HPDE6-E6E7 (cell line): ENCODE measurements around the gene ACP1.

Source experiments
- DNase-seq: peaks from one replicate; pipeline ENCODE4 v3.0.0; 2011; ENCODE audit warnings: missing footprints; ENCODE audit errors: extremely low spot score

Gene ACP1

DNA sequence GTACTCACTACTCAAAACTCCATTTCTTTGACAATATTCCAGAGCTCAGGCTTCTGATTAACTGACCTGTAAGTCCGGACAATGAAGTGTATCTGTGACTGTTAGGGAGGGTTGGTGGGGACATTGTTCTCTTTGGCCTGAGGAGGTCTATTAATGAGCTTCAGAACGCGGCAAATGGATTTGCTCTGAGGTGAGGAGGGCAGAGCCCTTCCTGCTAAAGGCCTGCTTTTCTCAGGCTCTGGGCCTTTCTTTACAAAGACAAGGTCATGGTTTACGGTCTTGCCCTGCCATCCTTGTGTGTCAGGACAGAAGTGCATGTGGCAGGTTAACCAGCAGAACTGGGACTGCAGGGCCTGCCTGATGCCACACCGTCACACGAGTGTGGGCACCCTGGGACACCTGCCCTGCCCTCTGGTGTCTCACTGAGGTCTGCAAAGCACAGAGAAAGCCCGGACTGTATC is 15.9 kb downstream of the ACP1 start:
- DNase-seq = no peak

DNA sequence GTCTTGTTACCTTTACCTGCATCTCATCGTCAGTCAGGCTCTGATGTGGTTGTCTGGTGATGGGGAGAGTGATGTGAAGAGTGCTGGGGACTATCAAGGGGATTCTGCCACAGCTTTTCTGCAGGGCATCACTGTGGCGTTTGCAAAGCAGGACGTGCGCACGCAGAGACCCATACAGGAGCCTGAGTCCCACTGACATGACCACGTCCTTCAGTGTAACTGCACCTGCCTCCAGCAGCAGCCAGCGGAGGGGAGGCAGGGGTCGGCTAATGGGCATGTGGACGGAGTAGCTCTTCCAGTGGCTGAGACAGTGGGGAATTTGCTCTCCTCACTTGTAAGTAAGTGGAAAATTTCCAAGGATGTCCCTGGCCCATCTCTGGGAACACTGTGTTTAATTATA is 16.6 kb downstream of the ACP1 start:
- DNase-seq = no peak

DNA sequence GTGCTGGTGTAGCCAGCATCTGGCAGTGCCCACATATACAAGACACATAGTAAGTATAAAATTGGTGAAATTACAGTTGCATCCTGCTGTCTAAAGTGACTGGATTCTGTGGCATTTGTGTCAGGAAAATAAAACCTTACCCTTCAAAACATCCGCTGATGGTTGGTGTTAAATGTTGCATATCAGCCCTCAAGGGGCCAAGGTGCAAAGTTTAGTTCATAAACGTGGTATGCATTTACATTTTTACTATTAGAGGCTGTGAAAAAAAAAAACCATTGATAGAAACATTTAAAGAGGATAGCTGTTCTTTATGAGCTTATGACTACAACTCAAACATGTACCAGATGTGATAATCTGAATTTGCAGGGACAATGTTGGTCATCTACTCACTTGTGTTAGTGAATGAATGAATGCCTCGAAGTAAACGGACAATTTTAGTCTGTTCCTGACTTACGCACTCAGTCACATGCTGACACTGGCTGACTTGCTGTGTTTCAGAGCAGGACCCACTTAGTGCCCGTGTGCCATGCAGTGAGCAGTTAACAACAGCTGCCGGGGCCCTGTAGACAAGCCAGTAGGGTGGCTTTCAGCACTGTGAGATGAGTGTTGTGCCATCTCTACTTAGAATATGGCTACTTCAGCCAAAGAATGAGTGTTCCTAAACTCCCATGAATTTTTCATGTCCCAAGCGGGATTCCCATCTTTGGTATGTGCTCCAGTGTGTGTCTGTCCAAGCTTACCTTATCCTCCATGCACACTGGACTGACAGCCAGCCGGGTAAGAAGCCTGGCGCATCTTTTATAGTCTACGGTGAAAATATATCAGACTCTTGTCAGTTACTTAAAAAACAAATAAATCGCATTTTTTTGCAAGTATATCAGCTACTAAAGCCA is 17.9 kb downstream of the ACP1 start:
- DNase-seq = no peak

DNA sequence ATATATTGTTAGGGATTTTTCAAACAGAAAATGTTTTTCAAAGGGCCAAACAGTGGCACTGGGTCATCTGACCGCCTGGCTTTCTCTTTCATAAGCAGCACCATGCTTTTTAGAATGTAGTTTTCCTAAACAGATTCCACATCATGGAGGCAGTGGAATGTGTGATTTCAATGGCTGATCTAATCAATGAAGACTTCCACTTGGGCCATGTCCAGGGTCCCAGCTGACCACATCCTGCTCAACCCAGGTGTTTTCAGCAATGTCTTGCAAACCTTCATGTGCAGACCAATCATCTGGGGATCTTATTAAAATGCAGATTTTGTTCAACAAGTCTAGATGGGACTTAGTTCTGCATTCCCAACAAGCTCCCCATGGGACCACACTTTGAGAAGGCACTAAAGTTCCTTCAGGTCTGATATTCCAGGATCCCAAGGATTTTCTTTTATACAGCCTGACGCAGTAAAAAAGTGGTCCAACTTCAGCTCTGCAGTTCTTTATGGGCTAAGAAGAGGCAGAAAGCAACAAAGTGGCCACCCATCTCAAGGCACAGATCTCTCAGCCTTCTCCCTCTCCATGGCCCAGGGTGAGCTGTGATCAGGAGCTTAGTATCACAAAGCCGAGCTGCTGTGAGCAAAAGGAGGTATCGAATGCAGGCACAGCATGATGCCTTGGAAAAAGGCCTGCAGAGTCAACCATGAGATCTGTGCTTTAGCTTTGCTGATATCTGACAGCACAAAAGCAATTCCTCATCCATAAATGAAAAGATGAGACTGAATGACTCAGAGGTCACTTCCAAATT is 19.4 kb downstream of the ACP1 start:
- no peak for DNase-seq

DNA sequence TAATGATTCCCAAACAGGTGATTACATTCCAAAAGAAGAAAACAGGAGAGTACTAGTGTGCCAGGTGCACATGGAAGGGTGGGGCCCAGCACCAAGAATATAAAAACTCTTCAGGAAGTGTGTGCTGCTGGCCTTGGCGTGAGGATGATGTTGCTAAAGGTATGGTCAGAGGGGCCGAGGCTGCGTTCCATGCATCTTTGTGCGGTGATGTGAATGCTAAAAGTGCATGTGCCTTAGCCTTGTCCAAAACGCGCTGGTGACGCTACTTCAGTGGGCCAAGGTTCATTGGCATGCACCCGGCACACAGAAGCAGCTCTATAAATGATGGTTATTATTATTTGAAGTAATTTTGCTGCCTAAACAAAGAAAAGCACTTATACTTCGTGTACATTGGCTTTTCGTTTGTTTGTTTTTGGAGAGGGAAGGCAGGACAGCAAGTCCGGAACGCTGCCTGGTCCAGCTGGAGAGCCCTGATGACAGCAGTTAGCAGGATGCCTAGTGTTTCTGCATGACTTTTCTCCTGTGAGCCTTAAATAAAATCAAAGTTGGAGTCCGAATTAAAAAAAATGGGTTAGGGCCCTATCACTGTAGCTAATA is 20.2 kb downstream of the ACP1 start:
- no peak for DNase-seq

DNA sequence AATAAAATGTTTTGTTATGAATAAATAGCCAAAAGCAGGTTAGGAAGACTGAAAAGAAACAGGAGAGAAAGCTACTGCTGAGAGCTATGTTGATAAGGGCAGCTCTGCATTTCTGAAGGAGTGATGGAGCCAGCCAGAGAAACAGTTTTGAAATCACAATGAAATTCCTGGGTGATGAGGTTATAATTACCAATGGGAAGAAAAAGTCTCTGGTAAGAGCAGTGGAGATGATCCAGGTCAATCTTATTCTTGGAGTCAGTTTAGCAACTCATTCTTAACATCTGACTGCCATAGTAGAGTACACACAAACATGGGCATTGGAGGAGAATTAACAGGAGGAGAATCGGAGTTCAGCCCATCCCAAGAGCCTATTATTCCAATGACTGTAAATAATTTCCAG is 20.8 kb downstream of the ACP1 start:
- no peak for DNase-seq

DNA sequence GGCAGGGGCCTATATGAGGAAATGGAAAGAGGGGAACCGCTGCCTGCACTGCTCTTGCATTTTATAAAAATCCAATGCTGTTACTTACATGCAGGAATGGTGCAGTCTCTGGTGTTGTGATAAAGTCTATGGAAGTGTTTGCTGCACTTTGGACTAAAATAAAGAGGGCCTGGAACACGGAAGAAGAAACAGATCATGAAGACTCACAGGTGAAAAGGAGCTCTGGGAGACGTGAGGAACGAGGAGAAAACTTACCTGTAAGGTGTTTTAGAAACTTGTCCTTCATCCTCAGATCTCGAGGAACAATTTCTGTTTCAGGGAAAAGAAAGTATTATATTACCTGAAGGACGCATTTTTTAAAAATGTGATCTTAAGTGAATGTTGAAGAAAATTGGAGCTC is 21.3 kb downstream of the ACP1 start:
- no peak for DNase-seq

DNA sequence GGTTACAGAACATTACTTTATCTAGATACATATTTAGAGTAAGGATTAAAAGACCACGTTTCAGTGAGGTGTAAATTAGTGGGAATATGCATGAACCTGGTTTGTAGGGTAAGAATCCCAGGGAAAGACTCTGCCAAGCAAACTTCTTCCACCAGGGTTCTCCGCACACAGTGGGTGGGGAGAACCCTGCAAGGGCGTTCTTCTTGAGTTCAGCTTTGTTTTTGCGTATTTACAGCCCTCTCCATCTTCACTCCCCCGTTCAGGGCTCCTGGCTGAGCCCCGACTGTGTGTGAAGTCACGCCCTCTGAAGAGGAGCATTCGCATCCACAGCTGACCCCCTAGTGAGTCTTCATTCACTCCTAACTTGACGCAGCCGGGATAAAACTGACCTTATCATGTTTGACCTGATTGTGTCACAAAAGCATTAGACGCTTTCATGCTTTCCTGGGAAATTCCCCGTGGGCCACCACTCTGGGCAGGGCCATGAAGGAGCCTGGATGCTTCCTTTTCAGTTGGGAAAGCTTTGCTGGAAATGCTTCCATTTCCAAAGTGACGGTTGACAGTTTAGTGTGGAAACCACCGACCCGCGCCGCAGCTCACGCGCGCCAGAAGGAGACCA is 22.1 kb downstream of the ACP1 start:
- no peak for DNase-seq

DNA sequence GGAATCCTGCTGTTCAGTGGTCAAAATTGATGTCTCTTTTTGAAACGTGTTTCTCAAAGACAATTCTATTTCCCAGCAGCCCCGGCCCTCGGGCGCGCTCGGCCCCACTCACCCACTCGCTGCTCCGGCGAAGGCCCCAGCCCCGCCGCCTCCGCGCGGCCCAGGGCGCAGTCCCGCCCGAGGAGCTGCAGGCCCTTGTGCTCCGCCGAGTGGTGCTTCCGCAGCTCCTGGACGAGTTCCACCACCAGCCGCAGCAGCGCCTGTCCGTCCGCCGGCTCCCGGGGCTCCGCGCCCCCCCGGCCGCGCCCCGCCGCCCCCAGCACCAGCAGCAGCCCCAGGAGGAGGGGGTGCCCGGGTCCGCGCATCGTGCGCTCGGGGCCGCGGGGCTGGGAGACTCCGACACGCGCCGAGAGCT is 22.7 kb downstream of the ACP1 start:
- no peak for DNase-seq

DNA sequence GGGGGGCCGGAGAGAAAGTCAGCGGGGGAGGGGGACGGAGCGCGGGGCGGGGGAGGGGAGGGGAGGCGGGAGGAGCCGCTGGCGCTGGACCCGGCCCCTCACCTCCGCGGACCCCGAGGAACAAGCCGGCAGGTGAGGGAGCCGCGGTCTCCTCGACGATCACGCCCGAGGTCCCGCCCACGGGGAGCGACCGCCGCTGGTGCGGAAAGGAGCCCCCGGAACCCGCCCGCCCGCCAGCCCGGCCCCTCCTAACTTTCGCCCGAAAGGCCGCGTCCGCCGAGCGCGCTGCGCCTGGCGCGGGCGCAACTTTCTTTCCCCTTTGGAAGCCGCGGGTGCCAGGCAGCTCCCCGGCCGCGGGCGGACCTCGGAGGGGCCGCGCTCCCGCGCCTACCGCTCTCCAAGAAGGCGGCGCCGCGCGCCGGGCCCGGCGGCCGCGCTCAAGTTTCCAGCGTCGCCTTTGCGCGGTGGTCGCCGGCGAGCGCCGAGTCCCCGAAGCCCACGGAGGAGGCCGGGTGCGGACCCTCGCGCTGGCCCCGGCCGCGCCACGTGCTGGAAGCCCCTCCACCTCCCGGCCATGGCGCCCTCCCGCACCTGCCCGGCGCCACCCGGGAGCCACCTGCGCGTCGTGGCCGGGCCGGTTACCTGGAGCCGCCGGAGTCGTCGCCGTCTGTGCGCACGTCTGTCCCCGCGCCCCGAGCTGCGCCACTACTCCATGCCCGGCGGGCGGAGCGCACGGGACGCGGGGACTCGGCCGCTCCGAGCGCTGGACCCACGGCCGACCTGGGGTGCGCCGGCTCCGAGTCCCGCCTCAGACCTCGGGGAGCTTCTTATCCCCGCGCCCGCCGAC is 23.4 kb downstream of the ACP1 start, which contains the start of gene ALKAL2:
Gene ALKAL2, minus strand, starts transcription at position 181 of the 847 bp plus-strand sequence. CDS start 256 bp downstream, outside the sequence.
- no peak for DNase-seq

DNA sequence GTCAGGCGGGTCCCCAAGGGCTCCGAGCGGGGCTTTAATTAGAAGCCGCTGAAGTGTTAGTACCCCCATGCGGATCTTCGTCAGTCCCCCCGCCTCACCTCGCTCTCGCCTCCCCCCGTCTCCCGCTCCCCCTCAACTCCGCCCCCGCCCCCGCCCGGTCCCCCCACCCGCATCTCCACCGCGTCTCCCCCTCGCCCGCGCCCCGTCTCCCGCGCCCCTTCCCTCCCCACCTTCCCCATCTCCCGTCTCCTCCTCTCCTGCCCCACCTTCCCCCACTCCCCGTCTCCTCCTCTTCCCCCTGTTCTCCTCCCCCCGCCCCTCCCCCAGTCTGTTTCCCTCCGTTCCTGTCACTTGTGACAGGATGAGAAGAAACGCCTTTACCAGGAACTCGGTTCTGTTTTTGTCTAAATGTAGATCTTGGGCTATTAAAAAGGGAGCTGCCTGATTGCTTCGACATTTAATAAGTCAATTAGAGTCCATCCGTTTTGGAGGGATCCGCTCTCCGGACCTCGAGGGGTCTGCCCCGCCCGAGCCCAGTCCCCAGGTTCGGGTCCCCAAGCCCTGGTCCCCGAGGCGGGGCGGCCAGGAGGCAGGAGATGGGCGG is 24.1 kb downstream of the ACP1 start:
- no peak for DNase-seq

DNA sequence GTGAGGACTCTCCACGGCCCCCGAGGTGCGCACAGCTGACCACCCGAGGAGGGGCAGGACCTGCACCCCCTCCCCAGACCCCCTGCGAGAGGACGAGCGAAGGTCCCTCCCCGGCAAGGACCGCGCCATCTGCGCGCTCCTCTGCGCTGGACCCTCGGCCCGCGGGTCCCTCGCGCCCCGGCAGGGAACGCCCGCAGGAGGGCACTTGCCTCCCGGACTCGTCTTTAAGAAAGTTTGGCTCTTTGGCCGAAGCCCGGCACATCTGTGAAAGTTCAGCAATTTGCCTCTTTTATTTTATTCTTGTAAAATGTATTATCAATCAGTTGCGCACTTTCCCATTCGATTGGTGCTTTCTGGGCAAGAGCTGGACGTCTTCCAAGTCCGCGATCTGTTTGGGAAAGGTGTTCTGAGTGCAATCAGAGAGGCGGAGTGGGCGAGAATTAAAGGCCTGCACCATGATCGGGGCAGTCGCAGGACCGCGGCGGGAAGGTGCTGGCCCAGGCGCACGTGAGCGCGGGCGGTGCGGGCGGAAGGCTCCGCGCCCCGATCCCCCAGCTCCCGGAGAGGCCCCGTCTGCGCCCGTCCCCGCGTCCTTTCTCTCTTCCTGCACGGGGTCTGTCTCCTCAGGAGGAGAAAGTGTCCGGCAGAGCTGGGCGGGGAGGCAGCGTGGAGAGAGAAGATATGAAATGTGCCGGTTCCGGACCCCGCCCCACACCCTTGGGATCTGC is 24.8 kb downstream of the ACP1 start:
- DNase-seq = no peak

DNA sequence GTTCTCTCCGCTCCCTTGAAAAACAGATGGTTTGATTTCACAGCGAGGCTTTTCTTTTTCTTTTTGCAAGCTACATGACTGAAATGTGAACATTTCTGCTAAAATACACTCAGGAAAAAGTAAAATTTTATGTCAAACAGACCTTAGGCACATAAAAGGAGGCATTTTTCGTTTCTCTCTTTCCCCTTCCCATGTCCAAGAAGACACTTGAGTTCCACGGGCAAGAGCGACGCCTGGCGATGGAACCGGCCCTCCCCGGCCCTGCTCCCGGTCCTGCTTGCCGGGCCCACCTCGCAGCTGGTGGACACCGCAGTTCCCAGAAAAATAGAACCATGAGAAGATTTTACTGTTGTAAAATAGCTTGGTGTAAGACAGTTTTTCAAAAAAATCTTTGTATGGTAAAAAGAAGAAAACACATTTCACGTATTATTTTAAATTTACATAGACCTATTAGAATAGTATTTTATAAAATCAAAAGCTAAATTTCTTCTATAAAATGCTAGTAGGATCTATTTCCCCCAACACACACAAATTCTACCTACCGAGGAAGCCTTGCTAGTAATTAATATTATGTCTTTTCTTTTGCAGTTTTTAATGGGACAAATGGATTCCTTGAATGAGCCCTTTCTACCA is 25.5 kb downstream of the ACP1 start:
- DNase-seq = peak; percentile 50

DNA sequence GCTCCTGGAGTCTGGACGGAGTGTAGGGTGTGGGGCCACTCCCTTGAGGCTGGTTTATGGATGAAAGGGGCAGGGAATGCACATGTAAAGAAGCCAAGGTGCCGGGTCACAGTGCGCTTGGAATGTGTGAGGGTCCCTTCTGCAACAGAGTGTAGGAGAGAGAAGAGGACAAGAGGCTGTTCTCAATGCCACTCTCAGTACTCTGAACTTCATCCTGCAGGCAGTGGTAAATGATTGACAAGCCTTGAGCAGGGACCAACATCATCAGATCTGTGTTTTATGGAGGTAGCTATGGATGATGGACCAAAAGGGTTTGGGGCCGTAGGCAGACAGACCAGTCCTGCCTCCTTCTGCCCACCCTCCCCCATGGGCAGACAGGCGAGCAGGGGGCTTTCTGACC is 30.3 kb downstream of the ACP1 start:
- DNase-seq = no peak

DNA sequence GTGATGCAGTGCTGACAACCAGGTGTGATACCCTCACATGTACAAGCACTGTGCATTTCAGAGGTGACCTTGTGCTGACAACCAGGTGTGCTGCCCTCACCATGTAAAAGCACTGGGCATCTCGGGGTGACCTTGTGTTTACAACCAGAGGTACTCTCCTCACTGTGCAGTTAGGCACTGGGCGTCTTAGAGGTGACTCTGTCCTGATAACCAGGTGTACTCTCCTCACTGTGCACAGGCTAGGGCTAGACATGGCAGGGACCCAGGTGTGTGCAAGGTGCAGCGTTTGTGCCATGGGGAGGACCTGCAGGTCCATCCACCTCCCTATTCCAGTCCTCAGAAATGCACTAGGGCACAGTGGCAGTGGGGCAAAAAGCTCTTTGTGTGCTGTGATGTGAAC is 31.6 kb downstream of the ACP1 start:
- no peak for DNase-seq

DNA sequence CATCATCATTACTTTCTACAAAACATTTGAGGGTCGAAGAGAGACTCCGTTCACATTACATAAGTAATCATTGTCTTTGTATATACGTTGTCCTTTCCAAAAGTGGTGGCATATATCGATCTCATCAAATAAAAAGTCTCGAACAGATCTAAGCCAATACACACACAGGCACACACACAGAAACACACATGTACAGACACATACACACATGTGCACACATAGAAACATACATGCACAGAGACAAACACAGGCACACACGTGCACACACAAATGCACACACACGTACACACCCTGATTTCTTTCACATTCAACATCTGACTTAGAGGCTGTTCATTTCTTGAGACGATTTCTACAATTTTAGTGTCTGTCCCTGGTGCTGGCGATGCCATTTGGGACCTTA is 40.6 kb downstream of the ACP1 start:
- no peak for DNase-seq

DNA sequence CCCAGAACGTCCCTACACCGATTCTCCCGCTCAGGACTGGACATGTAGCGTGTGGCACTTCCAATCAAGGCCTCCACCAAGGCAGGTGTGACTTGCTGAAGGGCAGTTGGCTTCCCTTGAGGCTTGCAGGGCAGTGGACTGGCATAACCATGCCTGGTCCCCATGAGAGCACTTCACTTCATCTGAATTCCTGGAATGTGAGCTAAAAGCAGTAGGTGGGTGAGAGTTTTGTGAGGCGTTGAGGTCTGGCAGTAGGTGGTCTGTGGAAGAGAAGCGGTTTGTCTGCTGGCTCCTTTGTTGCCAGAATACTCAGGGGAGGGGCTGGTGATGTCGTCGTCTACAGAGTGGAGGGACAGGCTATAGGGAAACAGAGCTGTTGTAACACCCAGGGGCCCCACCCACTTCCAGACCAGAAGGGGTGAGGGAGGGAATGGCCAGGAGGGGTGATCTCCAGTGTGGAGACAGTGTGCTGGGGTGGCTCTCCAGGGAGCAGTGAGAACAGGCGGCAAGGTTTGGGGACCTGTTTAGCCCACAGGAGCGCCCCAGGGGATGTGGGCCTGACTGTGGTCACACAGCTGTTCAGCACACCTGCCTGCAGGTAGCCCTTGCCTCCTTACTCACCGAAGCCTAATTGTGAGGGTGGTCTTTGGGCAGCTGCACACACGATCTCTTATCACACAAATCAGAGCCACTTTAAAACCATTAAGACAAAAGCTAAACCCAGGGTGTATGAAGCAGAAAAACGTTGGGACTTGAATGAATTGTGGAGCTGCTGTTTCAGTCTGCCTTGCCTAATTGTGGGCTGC is 44.6 kb downstream of the ACP1 start:
- no peak for DNase-seq

DNA sequence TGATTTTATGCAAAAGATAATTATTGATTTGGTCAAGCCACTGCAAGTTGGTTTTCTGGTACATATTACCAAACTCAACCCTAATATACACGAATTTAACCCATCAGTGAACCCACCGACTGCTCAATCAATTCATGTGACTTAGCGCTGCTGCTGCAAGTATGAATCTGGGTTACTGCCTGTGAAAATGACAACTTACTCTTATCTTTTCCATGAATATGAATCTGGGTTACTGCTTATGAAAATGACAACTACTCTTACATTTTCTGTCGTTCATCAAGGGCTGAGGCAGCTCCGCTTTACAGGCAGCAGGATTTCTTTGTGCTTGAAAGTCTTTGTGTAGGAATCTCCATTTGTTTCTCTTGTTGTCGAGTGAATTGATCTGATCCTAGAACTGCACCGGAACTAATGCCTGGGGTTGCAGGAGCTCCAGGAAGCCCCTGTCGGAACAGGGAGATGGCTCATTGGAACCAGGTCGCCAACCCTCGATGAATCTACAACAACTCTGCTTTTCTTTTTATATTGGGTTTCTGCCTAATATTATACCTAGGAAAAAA is 45.3 kb downstream of the ACP1 start:
- DNase-seq = no peak
